Measurements from ENCODE around the gene HHAT.
A peak's percentile ranks its signal among the peaks of the same experiment; 100 is the strongest.

The HHAT gene

GRCh38 chr1:210565306-210565705 lies 236.6 kb downstream of the HHAT start:
- DNase-seq = no peak

- DNase-seq = peak; percentile 37
Measured at GRCh38 chr1:210568631-210569030, 239.9 kb downstream of the HHAT start.

DNA sequence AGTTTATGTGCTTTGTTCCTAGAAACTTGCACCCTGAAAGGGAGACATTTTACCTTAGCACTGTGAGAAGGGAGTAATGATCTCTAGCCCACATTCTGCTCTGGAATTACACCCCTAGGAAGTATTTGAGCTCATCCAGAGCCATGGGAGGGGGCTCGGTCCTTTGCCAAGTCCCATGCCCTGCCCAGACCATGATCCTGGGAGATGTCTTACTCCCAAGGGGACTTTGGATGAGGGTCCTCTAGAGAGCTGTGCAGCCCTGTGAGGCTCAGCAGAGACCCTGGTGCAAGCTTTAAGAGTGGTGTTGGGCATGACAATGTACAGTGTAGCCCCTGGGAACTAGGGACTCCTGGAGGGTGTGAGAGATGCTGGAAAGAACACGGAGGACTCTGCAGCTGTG lies 241.4 kb downstream of the HHAT start:
- DNase-seq = no peak

- DNase-seq = no peak
Measured at GRCh38 chr1:210571356-210572284, 242.9 kb downstream of the HHAT start.

DNA sequence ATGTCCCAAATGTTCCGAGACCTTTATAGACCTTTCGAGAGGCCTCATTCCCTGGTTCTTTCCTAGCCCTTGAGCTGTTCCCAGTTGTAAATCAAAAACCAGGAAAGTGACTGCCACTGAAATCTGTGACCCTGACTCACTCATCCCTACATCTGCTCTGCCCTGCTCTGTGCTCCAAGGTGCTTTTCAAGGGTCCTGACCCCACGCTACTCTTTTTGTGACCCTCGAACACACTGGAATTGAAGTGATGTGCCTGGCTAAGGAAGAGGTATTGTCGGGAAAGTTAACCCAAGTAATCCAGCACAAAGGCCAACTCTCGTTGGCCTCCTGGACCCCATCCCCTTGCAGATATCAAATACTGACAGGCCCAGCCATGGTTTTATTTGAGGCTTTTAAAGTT lies 244.4 kb downstream of the HHAT start:
- DNase-seq = no peak

DNA sequence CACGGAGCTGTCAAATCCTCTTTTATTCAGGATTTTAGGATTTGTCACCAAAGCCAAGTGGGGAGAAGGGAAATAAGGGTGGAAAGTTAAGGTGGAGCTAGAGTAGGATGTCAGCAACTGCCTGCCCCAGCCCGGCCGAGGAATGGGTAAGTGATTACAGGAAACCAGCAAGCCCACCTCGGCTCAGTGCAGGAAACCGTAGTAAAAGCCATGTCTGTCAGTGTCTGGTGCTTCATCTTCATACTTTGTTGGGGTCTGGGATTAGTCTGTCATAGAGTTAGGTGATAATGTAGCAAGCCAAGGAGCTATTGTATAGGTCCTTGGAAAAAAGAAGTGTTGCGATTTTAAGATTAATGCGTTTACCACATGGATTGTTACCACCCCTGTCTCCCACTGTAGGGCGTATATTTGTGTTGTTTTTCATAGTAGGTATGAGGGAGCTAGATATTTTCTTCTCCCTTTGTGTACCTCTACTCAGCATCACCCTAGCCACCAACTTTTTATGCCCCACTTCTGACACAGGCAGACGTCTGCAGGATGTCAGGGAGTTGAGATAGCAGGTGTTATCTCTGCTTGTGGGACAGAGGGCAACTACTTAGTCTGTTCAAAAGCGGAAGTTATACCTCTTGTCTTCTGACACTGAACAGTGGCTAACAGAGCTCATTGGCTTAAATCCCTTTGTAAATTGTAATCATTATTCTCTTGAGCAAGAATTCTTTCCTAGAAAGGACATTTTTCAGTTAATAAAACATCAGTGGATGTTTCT lies 253.7 kb downstream of the HHAT start:
- no peak for DNase-seq

DNA sequence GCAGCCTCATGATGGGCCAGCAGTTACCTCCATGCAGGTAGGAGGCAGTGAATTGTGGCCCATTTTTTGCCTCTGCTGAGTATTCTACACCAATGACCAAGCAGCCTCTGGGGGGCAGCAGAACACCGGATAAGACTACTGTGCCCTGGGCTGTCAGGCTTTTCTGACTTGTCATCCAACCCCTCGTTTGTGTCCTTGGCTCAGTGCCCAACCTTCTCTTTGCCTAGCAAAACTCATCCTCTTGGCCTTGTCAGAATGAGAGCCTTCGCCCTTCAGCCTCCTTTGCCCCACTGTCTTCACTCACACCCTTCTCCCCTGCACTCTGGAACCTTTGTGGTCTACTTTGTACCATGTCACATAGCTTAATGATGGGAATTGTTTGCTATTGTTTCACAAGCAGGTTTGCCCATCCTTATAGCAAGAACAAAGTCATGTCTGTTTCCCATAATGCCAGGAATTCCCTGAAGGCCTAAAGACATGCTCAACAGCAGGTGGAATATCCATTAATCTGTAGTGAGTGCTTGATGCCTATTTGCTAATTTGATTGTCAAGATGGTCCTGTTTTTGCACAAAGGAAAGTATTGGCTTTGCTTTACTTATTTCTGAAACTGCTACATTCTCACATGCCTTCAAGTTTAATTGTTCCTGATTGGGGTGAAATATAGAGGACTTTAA lies 255.9 kb downstream of the HHAT start:
- DNase-seq = peak; percentile 86

DNA sequence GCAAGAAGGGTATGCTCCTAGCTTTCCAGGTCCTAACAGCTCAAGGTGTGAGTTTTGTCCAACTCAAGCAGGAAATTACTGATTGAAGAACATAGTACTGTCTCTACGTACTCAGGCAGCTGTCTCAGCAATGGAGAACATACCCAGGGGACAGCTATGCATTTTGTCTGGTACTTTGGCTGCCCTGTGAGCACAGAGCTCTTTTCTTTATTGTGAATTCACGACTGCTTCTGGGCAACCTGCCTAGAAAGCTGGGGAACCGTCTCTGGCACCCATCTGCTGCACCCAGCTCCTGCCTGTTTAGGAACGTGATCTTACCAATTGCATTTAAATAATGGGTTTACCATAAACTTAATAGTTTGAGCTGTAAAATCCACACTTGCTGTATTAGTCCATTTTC lies 258.1 kb downstream of the HHAT start:
- no peak for DNase-seq

DNA sequence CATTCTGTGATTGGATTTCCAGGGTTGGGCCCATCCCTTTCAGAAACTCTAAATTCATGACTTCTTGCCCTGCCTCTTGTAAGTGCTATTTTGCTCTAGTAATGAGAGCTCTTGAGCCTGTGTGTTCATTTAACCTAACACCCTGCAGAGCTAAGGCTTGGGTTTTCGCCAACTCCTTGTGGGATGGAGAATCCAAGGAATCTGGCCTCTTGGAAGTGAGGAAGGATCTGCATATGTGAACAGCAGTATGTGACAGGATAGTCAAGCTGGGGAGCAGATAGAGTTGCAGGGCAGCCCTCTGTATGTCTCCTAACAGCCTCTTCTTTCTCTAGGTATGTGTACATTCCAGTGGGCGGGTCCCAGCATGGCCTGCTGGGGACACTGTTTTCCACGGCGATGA lies 258.9 kb downstream of the HHAT start:
- DNase-seq = no peak

- no peak for DNase-seq
Measured at GRCh38 chr1:210588357-210588756, 259.7 kb downstream of the HHAT start.

- DNase-seq = no peak
Measured at GRCh38 chr1:210588946-210589345, 260.2 kb downstream of the HHAT start.

- DNase-seq = no peak
Measured at GRCh38 chr1:210591214-210591613, 262.5 kb downstream of the HHAT start.

DNA sequence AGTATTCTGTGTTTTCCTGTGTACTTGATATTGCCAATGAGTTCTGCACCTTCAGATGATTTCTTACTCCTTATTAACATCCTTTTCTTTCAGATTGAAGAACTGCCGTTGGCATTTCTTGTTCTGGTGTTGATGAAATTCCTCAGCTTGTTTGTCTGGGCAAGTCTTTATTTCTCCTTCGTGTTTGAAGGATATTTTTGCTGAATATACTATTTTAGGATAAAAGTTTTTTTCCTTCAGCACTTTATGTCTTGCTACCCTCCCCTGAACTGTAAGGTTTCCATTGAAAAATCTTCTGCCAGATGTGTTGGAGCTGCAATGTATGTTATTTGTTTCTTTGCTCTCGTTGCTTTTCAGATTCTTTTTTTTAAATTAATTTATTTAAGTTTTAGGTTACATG lies 265.9 kb downstream of the HHAT start:
- DNase-seq = no peak

DNA sequence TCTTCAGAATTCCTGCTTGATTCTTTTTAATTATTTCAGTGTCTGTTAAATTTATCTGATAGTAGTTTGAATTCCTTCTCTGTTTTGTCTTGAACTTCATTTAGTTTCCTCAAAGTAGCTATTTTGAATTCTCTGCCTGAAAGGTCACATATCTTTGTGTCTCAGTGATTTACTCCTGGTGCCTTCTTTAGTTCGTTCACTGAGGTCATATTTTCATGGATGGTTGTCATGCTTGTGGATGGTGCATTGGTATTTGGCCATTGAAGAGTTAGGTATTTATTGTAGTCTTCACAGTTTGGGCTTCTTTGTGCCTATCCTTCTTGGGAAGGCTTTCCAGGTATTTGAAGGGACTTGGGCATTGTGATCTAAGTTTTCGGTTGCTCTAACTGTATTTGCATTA lies 267.9 kb downstream of the HHAT start:
- DNase-seq = no peak

DNA sequence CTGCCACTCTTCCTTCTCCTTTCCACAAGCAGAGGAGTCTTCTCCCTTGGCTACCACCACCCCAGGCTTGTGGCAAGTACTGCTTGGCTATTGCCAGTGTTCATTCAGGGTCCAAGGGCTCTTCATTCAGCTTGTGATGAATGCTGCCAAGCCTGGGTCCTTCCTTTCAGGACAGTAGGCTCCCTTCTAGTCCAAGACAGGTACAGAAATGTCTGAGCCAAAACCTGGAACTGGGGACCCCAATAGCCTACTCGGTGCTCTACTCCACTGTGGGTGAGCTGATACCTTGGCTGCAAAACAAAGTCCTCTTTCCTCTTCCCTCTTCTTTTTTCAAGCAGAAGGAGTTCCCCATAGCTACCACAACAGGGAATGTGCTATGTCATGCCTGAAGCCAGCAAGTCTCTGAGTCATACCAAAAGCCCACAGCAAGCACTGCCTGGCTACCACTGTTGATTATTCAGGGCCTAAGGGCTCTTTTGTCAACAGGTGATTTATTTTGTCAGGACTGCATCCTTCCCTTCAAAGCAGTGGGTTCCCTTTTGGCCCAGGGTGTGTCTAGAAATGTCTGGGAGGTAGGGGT lies 268.9 kb downstream of the HHAT start:
- DNase-seq = no peak

DNA sequence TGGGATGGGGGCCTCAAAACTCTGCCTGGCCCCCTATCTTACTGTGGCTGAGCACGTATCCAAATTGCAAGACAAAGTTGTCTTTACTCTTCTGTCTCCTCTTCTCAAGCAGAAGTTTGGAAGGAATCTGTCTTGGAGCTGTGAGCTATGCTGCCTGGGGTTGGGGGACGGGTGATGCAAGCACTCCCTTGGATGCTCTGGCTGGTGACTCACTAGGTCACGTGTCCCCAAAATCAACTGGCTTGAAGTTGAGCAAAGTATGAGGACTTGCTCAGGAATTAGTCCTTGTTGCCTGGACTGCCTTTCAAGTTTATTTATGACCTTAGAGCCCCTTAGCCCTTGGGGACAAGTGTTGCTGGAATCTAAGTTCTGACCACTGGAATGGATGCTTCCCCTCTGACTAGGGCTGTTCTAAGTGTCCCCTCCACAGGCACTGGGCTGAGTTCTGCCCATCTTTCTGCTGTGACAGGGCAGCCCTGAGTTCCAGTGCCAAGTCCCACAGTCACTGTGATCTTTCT lies 269.5 kb downstream of the HHAT start:
- DNase-seq = no peak

DNA sequence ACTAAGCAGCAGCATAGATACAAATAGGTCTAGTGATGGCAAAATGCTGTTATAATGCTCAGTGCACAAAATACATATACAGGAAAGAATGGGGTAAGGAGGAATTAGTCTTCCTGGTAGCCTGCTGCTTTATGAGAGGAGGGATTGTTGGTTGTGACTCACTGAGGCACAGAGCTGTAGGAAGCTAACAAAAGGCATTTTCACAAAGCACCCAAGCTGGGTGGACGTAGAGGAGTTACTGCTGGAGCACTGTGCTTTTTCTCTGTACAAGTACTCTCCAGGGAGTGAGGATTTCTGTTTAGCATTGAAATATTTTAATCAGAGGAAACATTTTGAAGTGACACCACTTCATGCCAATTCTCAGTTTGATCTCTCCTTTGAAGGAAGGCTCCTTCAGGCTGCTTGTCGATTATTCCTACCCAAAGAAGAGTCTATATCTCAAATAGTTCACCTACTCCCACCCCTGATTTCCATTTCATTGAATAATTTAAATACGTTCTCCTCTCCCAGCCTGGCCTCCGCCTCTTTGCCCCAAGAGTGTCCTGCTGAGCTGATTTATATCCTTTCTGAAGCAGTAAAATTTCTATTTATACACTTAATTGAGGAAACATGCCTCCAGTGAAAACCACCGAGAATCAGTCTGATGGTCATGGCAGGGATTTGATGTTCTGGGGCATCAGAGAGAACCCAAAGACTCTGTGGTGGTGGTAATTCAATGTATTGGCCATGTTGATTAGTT lies 271.9 kb downstream of the HHAT start:
- no peak for DNase-seq

DNA sequence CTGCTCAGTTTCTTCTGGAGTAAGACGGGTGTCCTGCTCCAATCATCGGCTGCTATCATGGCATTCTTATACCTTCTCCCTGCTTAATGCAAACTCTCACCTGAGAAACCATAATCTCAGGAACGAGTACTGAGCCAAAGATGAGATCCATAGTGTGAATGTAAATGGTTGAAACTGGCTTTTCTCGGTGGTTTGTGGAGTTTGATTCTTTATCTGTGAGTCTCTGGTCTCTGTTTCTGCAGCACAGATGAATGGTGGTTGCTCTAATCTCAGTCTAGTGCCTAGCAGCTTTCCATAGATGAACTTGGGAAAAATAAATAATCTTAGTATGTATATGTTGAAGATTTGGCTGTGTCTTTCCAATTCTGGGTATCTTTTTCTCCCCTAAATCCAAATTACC lies 274.4 kb downstream of the HHAT start:
- DNase-seq = no peak

DNA sequence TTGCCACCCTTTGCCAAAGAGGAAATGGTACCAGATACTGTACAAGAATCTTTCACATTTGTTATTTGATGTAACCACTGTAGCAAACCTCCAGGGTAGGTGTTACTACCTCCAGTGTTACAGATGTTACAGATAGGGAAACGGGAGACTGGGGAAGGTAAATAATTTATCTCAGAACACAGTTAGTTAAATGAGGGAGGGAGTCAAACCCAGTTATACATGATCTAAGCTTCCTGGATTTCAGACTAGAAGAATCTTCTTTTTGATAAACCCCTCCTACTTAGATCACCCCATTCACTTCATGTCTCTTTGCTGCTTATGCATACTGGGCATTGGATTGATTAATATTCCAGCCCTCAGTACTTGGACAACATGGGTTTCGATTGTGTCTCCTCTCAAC lies 276.4 kb downstream of the HHAT start:
- DNase-seq = no peak

GRCh38 chr1:210607361-210607760 lies 278.7 kb downstream of the HHAT start:
- no peak for DNase-seq

DNA sequence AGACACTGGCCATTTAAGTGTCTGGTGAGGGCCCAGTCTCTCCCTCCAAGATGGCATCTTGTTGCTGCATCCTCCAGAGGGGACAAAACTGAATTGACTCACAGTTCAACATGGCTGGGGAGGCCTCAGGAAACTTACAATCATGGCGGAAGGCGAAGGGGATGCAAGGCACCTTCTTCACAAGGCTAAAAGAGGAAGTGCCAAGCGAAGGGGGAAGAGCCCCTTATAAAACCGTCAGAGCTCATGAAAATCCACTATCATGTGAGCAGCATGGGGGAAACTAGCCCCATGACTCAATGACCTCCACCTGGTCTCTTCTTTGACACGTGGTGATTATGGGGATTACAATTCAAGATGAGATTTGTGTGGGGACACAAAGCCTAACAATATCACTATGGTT lies 280.1 kb downstream of the HHAT start:
- no peak for DNase-seq

DNA sequence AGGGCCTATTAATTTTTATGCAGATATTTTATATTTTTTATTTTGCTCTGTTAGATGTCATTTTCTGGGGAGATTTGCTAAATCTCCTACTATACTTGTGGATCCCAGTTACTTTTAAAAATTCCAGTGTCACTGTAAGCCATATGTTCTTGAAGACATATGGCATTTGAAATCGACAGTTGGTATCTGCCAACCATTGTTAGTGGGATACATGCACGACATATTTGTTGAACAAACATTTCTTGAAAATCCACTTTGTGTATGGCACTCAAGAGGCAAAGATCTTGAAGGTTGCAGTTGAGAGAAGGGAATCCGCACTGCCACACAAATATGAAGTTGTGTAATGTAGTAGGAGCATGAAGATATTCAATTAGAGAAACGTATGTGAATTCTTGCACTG lies 287.7 kb downstream of the HHAT start:
- no peak for DNase-seq
